HL-60 (cell line): ENCODE data around the gene DHX34.

Source experiments
- CTCF ChIP-seq: IDR thresholded peaks from one replicate; pipeline ENCODE4 v1.5.1; 2011; ENCODE audit warnings: low read length, control low read depth, inconsistent platforms; ENCODE audit not compliant: insufficient read depth
- POLR2AphosphoS5 ChIP-seq: IDR thresholded peaks from 2 replicates; pipeline ENCODE4 v1.6.1; 2012; ENCODE audit warnings: low read depth

GRCh38 chr19:47405854-47406417 is 56.8 kb downstream of the DHX34 start:
- no peak for TF ChIP-seq CTCF
- TF ChIP-seq POLR2AphosphoS5 = no peak
